Peyer's patch (tissue), 4 donors: ENCODE data around the gene MSI1.

ENCODE experiments used
- CTCF ChIP-seq, 6 experiments: fragments of 450-650 bp in 4 of 6; fragments of 200-600 bp in 2 of 6; sonication (generic) in 1 of 6; IDR thresholded peaks; one replicate each; pipeline ENCODE4 v1.5.1; 2017 to 2019; ENCODE audit warnings: antibody characterized with exemption in 6 of 6, mild to moderate bottlenecking in 3 of 6, moderate library complexity in 1 of 6
- POLR2A ChIP-seq, 2 donors: fragments of 450-650 bp; IDR thresholded peaks; one replicate each; pipeline ENCODE4 v1.5.1; 2017; ENCODE audit warnings: antibody characterized with exemption in 2 of 2, mild to moderate bottlenecking in 2 of 2, moderate library complexity in 2 of 2

GRCh38 chr12:120390540-120391120 lies 21.7 kb upstream of the MSI1 start:
- TF ChIP-seq CTCF (IDR thresholded peaks at IDR 0.05) (no peak), POLR2A (IDR thresholded peaks at IDR 0.05) (no peak)
